Mesenchymal stem cell (in vitro differentiated cells and primary cell): ENCODE data around the gene CAMK1G.

ENCODE experiments used
- DNase-seq: peaks from one replicate; pipeline ENCODE4 v3.0.0-alpha.2; 2013
- H2AFZ ChIP-seq: one replicate; pipeline ENCODE4 v1.6.1; 2013; ENCODE audit warnings: low read depth, mild to moderate bottlenecking, control low read depth, inconsistent platforms, low read length, moderate library complexity
- H2AK5ac ChIP-seq: 2 replicates; pipeline ENCODE4 v1.6.1; 2013; ENCODE audit warnings: low read length, moderate library complexity, mild to moderate bottlenecking, inconsistent platforms; ENCODE audit not compliant: severe bottlenecking
- H2BK120ac ChIP-seq: one replicate; pipeline ENCODE4 v1.6.1; 2013; ENCODE audit warnings: low read depth, mild to moderate bottlenecking, inconsistent platforms, low read length, moderate library complexity
- H2BK12ac ChIP-seq, 2 experiments: one replicate each; pipeline ENCODE4 v1.6.1; 2013; ENCODE audit warnings: inconsistent platforms in 2 of 2, low read length in 2 of 2, mild to moderate bottlenecking in 2 of 2, moderate library complexity in 2 of 2, control low read depth in 1 of 2
- H2BK15ac ChIP-seq: one replicate; pipeline ENCODE4 v1.6.1; 2013; ENCODE audit warnings: mild to moderate bottlenecking, low read depth, inconsistent platforms; ENCODE audit not compliant: poor library complexity, severe bottlenecking
- H2BK5ac ChIP-seq: 2 replicates; pipeline ENCODE4 v1.6.1; 2013; ENCODE audit warnings: low read depth, mild to moderate bottlenecking, low read length, control low read depth, inconsistent platforms; ENCODE audit not compliant: poor library complexity, severe bottlenecking
- H3K14ac ChIP-seq, 2 experiments: one replicate each; pipeline ENCODE4 v1.6.1; 2013; ENCODE audit warnings: inconsistent platforms in 2 of 2, low read length in 2 of 2, control low read depth in 1 of 2, mild to moderate bottlenecking in 1 of 2, moderate library complexity in 1 of 2
- H3K18ac ChIP-seq, 2 experiments: one replicate each; pipeline ENCODE4 v1.6.1; 2013; ENCODE audit warnings: inconsistent platforms in 2 of 2, low read length in 2 of 2, control low read depth in 1 of 2, low read depth in 1 of 2, mild to moderate bottlenecking in 1 of 2
- H3K23ac ChIP-seq, 2 experiments: one replicate each; pipeline ENCODE4 v1.6.1; 2013; ENCODE audit warnings: inconsistent platforms in 2 of 2, low read length in 2 of 2, mild to moderate bottlenecking in 2 of 2, moderate library complexity in 2 of 2, control low read depth in 1 of 2
- H3K27ac ChIP-seq: 2 replicates; pipeline ENCODE4 v1.5.1; 2013; ENCODE audit warnings: mild to moderate bottlenecking, moderate library complexity, low read length, control low read depth, inconsistent platforms; ENCODE audit not compliant: poor library complexity, severe bottlenecking
- H3K27me3 ChIP-seq, 2 experiments: 2 replicates each; pipeline versions ENCODE4 v1.6.1 to v1.7.0; 2013; ENCODE audit warnings: low read length in 2 of 2, mild to moderate bottlenecking in 2 of 2, moderate library complexity in 2 of 2, control low read depth in 1 of 2, inconsistent platforms in 1 of 2; ENCODE audit not compliant: control insufficient read depth in 1 of 2, insufficient read depth in 1 of 2
- H3K36me3 ChIP-seq, 2 experiments: 2 replicates each; pipeline versions ENCODE4 v1.6.1 to v1.7.0; 2013; ENCODE audit warnings: low read length in 2 of 2, control low read depth in 1 of 2, inconsistent platforms in 1 of 2, low read depth in 1 of 2, mild to moderate bottlenecking in 1 of 2; ENCODE audit not compliant: insufficient read depth in 2 of 2, control insufficient read depth in 1 of 2
- H3K4ac ChIP-seq, 2 experiments: one replicate each; pipeline ENCODE4 v1.6.1; 2013; ENCODE audit warnings: inconsistent platforms in 2 of 2, low read length in 2 of 2, mild to moderate bottlenecking in 2 of 2, moderate library complexity in 2 of 2, control low read depth in 1 of 2, low read depth in 1 of 2
- H3K4me1 ChIP-seq: 2 replicates; pipeline ENCODE4 v1.6.1; 2013; ENCODE audit warnings: low read depth, low read length, control low read depth; ENCODE audit not compliant: control insufficient read depth, insufficient read depth
- H3K4me2 ChIP-seq: 2 replicates; pipeline ENCODE4 v1.6.1; 2013; ENCODE audit warnings: low read length, mild to moderate bottlenecking, inconsistent platforms; ENCODE audit not compliant: poor library complexity, severe bottlenecking
- H3K4me3 ChIP-seq, 2 experiments: 2 replicates each; pipeline versions ENCODE4 v1.5.1 to v1.7.0; 2013; ENCODE audit warnings: low read length in 2 of 2, mild to moderate bottlenecking in 2 of 2, control low read depth in 1 of 2, low read depth in 1 of 2; ENCODE audit not compliant: insufficient read depth in 1 of 2
- H3K79me1 ChIP-seq: replicated peaks from 2 replicates; pipeline ENCODE4 v1.6.1; 2013; ENCODE audit warnings: mild to moderate bottlenecking, control low read depth, low read length, inconsistent platforms; ENCODE audit not compliant: poor library complexity, severe bottlenecking
- H3K9ac ChIP-seq: 2 replicates; pipeline ENCODE4 v1.7.0; 2013; ENCODE audit warnings: mild to moderate bottlenecking, low read length, moderate library complexity
- H3K9me3 ChIP-seq: 2 replicates; pipeline ENCODE4 v1.7.0; 2013; ENCODE audit warnings: mild to moderate bottlenecking, low read length; ENCODE audit not compliant: control insufficient read depth
- H4K8ac ChIP-seq: one replicate; pipeline ENCODE4 v1.6.1; 2013; ENCODE audit warnings: inconsistent platforms, mild to moderate bottlenecking, low read length, moderate library complexity
- H4K91ac ChIP-seq: one replicate; pipeline ENCODE4 v1.6.1; 2013; ENCODE audit warnings: mild to moderate bottlenecking, low read length, inconsistent platforms
- WGBS: methylation state at CpG from one replicate; pipeline ENCODE4 v1.1.7; 2013; ENCODE audit warnings: mixed read lengths; 5-methylcytosine and 5-hydroxymethylcytosine counted together

The CAMK1G gene

GRCh38 chr1:209652121-209652735 lies 68.7 kb downstream of the CAMK1G start, which contains the start of gene LAMB3:
TSS of gene LAMB3 (minus strand) at chr1:209652425. CDS start at chr1:209650944, 1,481 bp downstream.
- 82% methylated on average over 14 of the region's 14 CpGs for WGBS
- peak within 1 kb of the TSS; percentile 2 to 56 for H3K4ac ChIP-seq
- peak within 1 kb of the TSS in 1 of 2 experiments; percentile 19 for H3K23ac ChIP-seq
- H3K79me1 ChIP-seq, result no peaks in the 10 kb centered on the region
- H3K14ac ChIP-seq, result peak within 1 kb of the TSS in 1 of 2 experiments; percentile 23
- peak within 1 kb of the TSS; percentile 62 for H4K8ac ChIP-seq
- peak within 1 kb of the TSS; percentile 82 for H4K91ac ChIP-seq
- H2BK12ac ChIP-seq, result peak within 1 kb of the TSS; percentile 47 to 90
- H2AFZ ChIP-seq, result no peak within 1 kb of the TSS
- H3K9me3 ChIP-seq, result no peaks in the 10 kb centered on the region
- H2AK5ac ChIP-seq, result peak within 1 kb of the TSS; percentile 42
- H3K27me3 ChIP-seq, result no peaks in the 10 kb centered on the region
- H3K36me3 ChIP-seq, result no peaks in the 10 kb centered on the region
- peak within 1 kb of the TSS; percentile 5 for H2BK5ac ChIP-seq
- peak within 1 kb of the TSS; percentile 81 for H2BK15ac ChIP-seq
- peaks cover 47% of the 10 kb centered on the region for H3K4me1 ChIP-seq
- no peak within 1 kb of the TSS for H3K4me2 ChIP-seq
- peak within 1 kb of the TSS; percentile 41 for H3K27ac ChIP-seq
- no peak within 1 kb of the TSS for H3K4me3 ChIP-seq
- H2BK120ac ChIP-seq, result peak within 1 kb of the TSS; percentile 51
- H3K18ac ChIP-seq, result peak within 1 kb of the TSS; percentile 11 to 77
- DNase-seq, result no peak
- H3K9ac ChIP-seq, result peak within 1 kb of the TSS; percentile 34

- Histone ChIP-seq H2BK120ac (peak overlapping the region; percentile 4), H3K4ac (no peak overlapping the region), H4K91ac (peak overlapping the region; percentile 41), H2AK5ac (peak overlapping the region; percentile 27), H3K9ac (no peak overlapping the region), H3K18ac (peak overlapping the region in 1 of 2 experiments; percentile 77), H3K14ac (no peak overlapping the region), H2BK5ac (no peak overlapping the region), H3K4me3 (no peak overlapping the region), H2AFZ (no peak overlapping the region), H3K27me3 (no peaks in the 10 kb centered on the region), H2BK15ac (no peak overlapping the region), H4K8ac (no peak overlapping the region), H2BK12ac (peak overlapping the region; percentile 32 to 90), H3K79me1 (no peaks in the 10 kb centered on the region), H3K23ac (no peak overlapping the region), H3K4me1 (peaks cover 47% of the 10 kb centered on the region), H3K27ac (peak overlapping the region; percentile 41), H3K36me3 (no peaks in the 10 kb centered on the region), H3K9me3 (no peaks in the 10 kb centered on the region), H3K4me2 (no peak overlapping the region)
- WGBS, result 74% methylated on average over 3 of the region's 3 CpGs
- DNase-seq, result peak; percentile 57
These were observed 69.4 kb downstream of the CAMK1G start for GRCh38 chr1:209652873-209653401.

GRCh38 chr1:209653915-209654351 lies 70.4 kb downstream of the CAMK1G start:
- H2BK15ac ChIP-seq, result no peak overlapping the region
- no peak overlapping the region for H2BK5ac ChIP-seq
- H4K91ac ChIP-seq, result no peak overlapping the region
- H4K8ac ChIP-seq, result no peak overlapping the region
- no peaks in the 10 kb centered on the region for H3K79me1 ChIP-seq
- no peak overlapping the region for H3K4me3 ChIP-seq
- H3K9ac ChIP-seq, result no peak overlapping the region
- 98% methylated on average over 7 of the region's 7 CpGs for WGBS
- no peak overlapping the region for H3K27ac ChIP-seq
- H3K4ac ChIP-seq, result peak overlapping the region in 1 of 2 experiments; percentile 27
- H3K27me3 ChIP-seq, result no peaks in the 10 kb centered on the region
- H3K4me1 ChIP-seq, result peaks cover 42% of the 10 kb centered on the region
- no peak overlapping the region for H3K23ac ChIP-seq
- peak overlapping the region; percentile 12 to 38 for H2BK12ac ChIP-seq
- H3K18ac ChIP-seq, result no peak overlapping the region
- no peak overlapping the region for H3K14ac ChIP-seq
- H3K36me3 ChIP-seq, result no peaks in the 10 kb centered on the region
- H2BK120ac ChIP-seq, result no peak overlapping the region
- H3K9me3 ChIP-seq, result no peaks in the 10 kb centered on the region
- H2AK5ac ChIP-seq, result no peak overlapping the region
- DNase-seq, result no peak
- no peak overlapping the region for H2AFZ ChIP-seq
- H3K4me2 ChIP-seq, result no peak overlapping the region

GRCh38 chr1:209655411-209656231 lies 72.1 kb downstream of the CAMK1G start:
- DNase-seq, result no peak
- Histone ChIP-seq H2BK5ac (no peak overlapping the region), H4K8ac (no peak overlapping the region), H2BK15ac (no peak overlapping the region), H3K18ac (peak overlapping the region in 1 of 2 experiments; percentile 48), H3K14ac (peak overlapping the region in 1 of 2 experiments; percentile 44), H3K79me1 (no peaks in the 10 kb centered on the region), H4K91ac (peak overlapping the region; percentile 72), H3K4me3 (no peak overlapping the region), H2AFZ (no peak overlapping the region), H3K23ac (no peak overlapping the region), H3K4me1 (peaks cover 33% of the 10 kb centered on the region), H3K27me3 (no peaks in the 10 kb centered on the region), H2AK5ac (no peak overlapping the region), H3K9ac (no peak overlapping the region), H3K27ac (no peak overlapping the region), H3K9me3 (no peaks in the 10 kb centered on the region), H2BK12ac (peak overlapping the region; percentile 3 to 29), H3K4ac (no peak overlapping the region), H3K36me3 (no peaks in the 10 kb centered on the region), H2BK120ac (no peak overlapping the region), H3K4me2 (no peak overlapping the region)
- WGBS, result 93% methylated on average over 9 of the region's 9 CpGs
